GM08714 (cell line): Measurements from ENCODE around the gene RASGEF1C.

ENCODE experiments used
- H3K4me3 ChIP-seq: fragments of 200-500 bp; sonication (Bioruptor generic); 2 replicates; pipeline ENCODE4 v1.5.1; 2014; ENCODE audit warnings: mild to moderate bottlenecking, low read length, inconsistent platforms
- ZNF274 ChIP-seq: IDR thresholded peaks from 2 replicates; pipeline ENCODE4 v1.6.1; 2012; ENCODE audit warnings: mild to moderate bottlenecking, low read depth, low read length

RASGEF1C gene

DNA sequence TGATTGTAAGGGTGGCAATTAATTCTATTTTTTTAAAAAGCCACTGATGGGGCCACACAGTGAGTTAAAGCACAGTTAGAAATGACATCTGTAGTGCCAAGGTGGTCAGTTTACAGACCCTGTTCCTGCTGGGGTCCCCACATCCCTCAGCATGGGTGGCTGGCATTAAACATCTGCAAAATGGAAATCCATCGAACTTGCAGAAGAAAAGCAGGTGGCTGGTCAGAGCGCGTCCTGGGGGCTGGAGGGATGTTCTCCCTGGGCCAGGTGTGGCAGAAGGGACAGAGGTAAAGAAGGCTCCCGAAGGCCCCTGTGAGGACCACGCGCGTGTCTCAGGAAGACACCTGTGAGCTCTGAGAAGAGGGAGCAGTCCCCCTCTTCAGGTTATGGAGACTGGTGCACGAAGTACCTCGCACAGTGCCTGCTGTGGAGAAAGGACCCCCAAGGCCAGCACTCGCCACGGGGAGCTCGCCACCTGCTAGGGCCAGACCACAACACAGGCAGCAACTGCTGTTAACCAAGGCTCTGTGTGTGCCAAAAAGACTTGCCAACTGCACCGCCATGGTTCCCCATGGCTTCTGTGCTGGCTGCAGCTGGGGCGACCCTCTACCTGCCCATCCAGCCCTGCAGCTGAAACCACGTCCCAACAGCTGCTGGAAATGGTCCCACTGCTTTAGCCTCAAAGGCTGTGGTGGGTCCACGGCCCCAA lies 65.2 kb downstream of the RASGEF1C start:
- no peak overlapping the region for H3K4me3 ChIP-seq
- TF ChIP-seq ZNF274, result no peak

DNA sequence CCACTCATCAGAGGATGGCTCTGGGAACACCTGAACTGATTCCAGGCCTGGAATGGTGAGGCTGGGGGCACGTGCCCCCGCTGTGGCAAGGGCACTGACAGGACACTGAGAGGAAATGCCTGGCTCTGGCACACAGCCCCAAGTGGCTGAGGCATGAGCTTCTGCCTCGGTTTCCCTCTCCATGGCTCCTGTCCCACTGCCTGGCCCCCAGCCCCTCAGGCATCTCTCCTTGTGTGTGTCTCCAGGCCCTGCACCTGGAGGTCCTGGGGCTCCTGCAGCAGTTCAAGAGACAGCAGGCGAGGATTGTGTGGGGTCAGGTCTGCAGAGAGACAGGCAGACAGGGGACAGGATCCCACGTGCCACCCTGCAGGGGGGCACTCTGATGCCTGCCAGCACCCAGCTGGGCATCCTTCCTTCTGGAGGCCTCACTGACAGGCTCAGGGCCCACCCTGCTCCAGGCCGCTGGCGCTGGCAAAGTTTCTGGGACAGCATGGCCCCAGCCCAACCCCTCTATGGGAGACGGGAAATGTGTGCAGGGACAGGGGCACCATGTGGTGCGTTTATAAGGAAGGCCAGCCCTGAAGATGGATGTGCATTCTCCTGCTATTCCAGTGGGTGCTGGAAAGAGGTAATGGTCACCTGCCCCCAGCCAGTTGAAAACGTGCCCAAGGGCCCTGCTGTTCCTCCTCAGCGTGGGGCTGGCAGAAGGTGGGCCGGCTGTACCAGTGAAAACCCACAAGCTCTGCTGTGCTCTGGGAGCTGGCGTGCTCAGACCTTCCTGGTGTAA lies 66.0 kb downstream of the RASGEF1C start:
- no peak for TF ChIP-seq ZNF274
- no peak overlapping the region for H3K4me3 ChIP-seq

DNA sequence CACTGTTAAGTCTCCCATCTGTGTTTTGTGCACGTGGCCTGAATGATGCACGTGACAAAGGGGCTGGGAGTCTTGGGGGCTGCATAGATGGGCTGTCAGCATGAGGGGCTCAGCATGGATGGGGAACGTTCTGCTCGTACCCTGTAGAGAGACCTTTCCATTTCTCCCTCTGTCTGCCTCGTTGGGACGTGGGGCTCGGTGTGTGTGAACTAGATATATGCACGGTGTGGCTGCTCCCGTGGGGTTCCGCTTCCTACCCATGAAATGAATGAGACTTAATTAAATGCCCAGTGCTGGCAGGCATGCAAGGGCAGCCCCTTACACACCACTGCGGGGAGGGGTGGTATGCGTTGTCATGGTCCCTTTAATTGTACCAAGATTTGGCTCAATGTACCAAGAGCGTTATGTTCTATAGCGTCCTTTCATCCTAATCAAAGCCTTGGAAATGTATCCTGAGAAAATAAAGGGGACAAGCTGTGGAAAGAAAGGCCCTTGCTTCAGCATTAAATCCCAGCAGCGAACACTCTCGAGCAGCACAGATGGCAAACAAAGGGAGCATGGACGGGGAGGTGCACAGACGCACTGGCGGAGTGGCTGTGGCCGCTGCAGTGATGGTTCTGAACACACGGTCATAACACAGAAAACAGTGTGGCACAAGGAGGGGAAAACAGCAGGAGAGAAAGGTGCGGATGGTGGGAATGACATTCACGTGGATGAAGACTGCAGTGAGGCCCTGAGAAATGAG lies 66.8 kb downstream of the RASGEF1C start:
- no peak for TF ChIP-seq ZNF274

DNA sequence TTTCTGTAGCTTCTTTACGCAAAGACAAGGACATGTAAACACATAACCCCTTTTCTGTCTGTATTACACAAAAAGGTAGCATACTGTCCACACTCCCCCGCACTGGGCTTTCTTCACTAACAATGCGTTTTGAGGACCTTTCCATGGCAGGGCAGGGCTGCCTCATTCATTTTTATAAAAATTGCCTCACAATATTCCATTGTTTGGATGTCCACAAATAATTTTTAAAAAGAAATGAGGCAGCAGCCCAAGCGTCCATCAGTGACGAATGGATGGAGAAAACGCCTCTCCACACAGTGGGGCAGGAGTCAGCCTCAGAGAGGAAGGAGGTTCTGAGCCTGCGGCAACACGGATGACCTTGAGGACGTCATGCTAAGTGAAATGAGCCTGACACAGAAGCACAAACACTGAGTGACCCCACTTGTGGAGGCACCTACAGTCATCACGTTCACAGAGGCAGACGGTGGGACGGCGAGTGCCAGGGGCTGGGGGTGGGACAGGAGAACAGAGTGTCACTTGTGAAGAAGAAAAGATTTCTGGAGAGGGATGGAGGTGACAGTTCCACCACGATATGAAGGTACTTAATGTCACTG lies 67.8 kb downstream of the RASGEF1C start:
- no peak overlapping the region for H3K4me3 ChIP-seq
- no peak for TF ChIP-seq ZNF274

More for the DNA sequence above, 66.8 kb downstream of the RASGEF1C start:
- H3K4me3 ChIP-seq, result no peak overlapping the region

DNA sequence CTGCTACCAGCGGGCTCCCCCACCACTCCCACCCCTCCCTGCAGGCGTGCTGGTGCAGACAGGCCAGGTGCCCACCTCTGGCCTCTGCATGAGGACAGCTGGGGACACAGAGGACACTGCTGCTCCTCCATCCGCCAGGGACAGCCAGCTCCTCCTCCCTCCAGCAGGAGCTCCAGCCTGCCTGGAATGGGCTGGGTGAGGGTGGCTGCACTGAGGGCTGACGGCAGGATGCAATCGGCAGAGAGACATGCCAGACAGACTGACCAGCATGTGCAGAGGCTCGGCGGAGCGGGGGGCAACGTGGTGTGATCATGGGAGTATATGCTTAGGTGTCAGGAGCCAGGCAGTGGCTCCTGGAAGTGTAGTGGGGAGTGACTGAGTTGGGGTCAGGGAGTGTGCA lies 68.4 kb downstream of the RASGEF1C start:
- no peak for TF ChIP-seq ZNF274
- no peak overlapping the region for H3K4me3 ChIP-seq

DNA sequence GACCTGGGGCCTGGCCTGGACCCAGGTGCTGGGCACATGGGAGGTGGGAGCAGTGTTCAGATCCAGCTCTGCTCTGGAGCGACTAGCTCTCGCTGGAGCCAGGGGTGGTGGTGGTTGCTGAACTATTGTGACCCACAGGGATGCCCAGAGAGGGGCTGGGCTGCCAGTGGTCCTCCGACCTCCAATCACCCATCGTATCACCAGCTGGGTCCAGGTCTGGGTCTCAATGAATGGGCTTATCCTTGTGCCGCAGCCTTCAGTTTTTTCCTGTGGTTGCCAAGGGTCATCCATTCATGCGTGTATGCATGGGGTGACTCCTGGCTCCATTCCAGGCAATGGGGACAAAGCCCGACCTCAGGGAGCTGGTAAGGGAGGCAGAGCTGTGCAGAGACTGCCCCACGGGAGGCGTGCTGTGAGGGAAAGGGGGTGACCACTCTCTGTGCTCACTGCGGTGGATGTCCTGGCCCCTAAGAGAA lies 68.9 kb downstream of the RASGEF1C start:
- TF ChIP-seq ZNF274, result no peak
- no peak overlapping the region for H3K4me3 ChIP-seq

DNA sequence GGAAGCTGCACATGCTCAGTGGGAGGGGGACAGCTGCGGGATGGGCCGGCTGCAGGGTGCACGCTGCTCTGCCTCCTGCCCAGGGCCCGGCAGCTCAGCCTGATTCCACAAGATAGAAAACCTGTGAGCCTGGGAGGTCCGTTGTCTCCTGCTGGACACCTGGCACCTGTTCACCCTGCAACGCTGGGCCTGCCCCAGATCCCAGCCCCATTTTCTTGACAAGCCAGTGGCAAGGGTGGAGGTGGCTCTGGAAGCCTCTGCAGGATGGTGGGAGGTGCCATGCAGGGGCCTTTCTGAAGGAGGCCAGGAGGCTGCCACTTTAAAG lies 69.3 kb downstream of the RASGEF1C start:
- no peak for TF ChIP-seq ZNF274
- no peak overlapping the region for H3K4me3 ChIP-seq

DNA sequence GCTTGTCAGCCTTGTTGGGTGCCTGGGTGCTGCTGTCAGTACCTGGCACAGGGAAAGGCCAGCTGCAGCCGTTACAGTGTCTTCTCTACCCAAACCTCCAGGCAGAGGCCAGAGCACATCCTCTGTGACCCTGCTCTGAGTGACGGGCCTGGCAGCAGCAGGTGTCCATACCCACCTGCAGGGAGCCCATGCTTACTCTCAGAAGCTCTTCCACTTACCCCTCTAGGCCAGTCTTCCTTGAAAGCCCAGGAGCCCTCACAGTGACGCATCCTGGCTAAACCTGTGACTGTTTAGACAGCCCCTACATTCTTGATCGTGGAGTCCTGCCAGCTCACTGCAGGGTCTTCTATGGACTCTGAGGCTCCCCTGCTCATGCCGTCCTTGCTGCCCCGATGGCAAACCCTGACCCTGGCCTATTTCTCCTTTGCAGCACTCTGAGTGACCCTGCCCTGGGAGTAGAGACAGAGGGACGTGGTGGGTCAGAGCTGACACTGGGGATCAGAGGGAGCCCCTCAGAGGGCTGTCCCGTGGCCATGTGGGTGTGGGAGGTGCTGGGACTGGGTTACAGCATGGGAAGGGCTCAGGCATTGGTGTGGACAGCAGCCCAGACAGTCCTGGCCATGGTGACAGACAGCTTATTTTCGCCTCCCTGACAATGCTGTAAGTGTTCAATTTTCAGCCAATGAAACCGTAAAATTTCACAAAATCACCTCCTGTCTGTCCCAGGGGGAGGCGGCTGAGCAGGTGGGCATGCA lies 69.9 kb downstream of the RASGEF1C start:
- no peak overlapping the region for H3K4me3 ChIP-seq
- TF ChIP-seq ZNF274, result no peak

DNA sequence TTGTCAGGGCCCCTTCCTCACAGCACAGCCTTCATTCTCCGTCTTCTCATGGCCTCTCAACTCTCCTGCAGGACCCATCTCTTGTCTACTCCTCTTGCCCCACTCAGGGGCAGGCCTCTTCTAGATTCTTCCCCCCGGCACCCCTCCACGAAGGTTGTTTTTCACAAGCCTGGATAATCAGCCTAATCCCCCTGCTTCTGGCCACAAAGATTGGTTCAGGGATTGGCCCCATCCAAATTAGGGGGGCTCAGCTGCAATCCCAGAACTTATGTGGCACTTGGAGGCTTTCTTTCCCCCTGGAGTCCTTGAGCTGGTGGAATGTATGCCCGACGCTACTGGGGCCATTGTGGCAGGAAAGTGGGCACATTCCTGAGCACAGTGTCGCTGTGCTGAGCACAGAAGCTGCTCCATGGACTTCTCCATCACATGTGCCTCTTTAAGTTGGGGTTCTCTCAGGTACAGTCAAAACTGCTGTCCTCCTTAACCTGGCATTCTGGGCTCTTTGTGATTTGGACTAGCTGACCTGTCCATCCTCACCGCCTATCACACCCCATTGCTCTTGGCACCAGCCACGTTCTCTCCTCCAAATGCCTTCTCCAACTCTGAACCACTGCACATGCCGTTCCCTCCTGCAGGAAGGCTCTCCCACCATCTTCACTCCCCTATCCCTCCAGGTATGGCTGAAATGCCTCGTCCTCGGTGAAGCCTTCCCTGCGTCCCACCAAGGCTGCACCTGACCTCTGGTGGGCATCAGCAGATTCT lies 70.6 kb downstream of the RASGEF1C start:
- H3K4me3 ChIP-seq, result no peak overlapping the region
- TF ChIP-seq ZNF274, result no peak

DNA sequence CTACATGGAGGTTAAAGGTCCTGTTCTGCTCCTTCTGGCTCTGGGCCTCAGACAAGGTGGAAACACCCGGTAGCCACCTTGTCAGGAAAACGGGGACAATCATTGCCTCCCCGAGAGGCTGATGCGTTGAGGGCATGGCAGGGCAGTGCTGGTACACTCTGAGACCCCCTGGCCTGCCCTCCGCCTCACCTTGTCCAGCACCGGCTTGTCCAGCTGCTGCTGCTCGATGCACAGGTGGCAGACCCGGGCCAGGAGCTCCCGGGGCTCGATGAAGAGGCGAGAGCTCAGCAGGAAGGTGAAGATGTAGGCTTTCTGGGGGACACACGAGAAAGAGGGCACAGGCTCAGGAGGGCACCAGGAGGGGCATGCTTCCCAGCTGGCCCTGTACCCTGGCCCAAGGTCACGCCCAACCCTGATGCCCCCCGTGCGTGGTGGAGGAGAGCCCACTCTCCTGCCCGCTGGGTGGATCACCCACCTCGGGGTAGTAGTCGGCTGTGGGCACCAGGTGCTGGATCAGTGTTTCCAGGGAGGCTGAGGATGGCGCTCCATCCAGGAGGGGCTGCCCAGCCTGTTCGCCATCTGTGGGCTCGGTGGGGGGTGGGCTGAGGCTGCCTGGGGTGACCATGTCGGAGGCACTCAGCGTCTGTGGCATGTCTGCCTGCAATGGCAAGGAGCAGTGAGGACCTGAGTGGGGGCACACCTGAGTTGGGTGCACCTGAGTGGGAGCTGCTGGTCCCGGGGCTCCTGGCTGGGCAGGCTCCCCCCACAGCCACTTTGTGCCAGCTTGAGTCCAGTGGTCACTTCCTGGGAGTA lies 71.4 kb downstream of the RASGEF1C start:
- no peak overlapping the region for H3K4me3 ChIP-seq
- no peak for TF ChIP-seq ZNF274

DNA sequence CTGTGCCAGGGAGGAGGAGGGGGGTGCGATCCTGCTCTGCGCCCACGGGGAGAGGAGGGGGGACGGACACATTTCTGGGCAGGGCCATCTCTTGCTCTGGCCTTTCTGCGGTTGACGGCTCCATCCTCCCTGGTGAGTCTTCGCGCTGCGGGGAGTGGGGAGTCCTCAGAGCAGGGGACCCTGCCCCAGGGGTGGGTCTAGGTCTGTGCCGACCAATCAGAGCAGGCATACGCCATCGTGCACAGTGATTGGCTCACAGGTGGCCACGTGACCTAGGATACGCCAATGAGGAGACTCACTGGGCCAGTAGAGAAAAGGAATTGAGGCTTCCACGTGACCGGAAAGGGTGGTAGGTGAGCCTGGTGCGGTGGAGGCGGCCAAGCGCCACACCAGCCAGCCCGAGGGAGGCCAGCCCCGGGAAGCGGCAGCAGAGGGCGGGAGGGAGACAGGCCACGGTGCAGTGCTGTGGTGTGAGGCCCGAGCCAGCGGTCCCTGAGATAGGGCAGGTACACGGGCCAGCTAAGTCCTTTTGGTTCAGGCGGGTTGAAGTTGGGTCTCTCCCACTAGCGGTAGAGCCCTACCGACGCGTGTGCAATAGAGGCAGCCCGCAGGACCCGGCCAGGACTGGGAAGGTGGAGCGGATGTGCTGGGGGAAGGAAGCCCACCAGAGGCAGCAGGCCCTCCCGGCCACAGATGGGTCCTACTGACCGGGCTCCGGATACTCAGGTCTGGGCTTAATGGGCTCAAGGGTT lies 72.2 kb downstream of the RASGEF1C start:
- no peak for TF ChIP-seq ZNF274

DNA sequence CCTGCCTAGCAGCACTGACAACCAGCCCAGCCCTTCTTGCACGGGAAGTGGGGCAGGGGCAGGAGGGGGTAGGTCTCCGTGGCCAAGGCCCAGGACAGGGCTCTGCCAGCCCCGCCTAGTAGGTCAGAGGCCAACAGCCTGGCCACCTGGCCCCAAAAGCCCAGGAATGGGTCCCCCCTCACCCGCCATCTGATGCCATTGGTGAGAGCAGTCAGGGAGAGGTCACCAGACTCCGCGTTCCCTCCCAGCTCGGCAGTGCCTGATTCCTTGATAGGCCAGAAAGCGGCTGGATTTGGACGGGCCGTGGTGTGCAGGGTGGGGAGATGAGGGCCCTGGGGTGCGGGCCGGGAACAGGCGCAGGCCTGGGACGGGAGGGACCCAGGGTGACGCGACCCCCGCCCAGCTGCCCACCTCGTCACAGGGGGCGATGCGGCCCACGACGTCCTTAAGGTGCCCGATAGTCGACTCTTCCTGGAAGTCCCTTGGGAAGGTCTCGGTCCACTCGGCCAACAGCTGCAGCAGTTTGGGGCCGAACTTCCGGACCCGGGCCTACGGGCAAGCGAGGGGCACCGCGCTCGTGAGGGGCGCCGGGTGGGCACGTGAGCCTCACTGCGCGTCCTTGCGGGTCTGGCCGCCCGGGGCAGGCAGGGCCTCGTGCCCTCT lies 72.9 kb downstream of the RASGEF1C start:
- no peak overlapping the region for H3K4me3 ChIP-seq
- TF ChIP-seq ZNF274, result no peak

More for the DNA sequence above, 72.2 kb downstream of the RASGEF1C start:
- no peak overlapping the region for H3K4me3 ChIP-seq
